ENCODE data around the gene ANXA11.

Gene ANXA11

GRCh38 chr10:80200259-80200658 is 5.1 kb downstream of the ANXA11 start:
- no peak overlapping the region for H3K4me3 ChIP-seq (ENCODE audit: low read depth, low read length)
- no peak for DNase-seq (ENCODE audit: low read depth)
- TF ChIP-seq CTCF (IDR thresholded peaks at IDR 0.05; ENCODE audit: low read depth, low read length, missing control alignments): no peak

GRCh38 chr10:80199828-80200227 is 5.5 kb downstream of the ANXA11 start:
- no peak for DNase-seq (ENCODE audit: low read depth)
- TF ChIP-seq CTCF (IDR thresholded peaks at IDR 0.05; ENCODE audit: low read depth, low read length, missing control alignments): no peak

GRCh38 chr10:80197972-80198916 is 7.1 kb downstream of the ANXA11 start:
- no peak for DNase-seq (ENCODE audit: low read depth)
- no peak for TF ChIP-seq CTCF (IDR thresholded peaks at IDR 0.05; ENCODE audit: low read depth, low read length, missing control alignments)
- H3K4me3 ChIP-seq (ENCODE audit: low read depth, low read length): no peak overlapping the region

More at GRCh38 chr10:80199828-80200227, 5.5 kb downstream of the ANXA11 start:
- H3K4me3 ChIP-seq (ENCODE audit: low read depth, low read length): no peak overlapping the region

- TF ChIP-seq CTCF (IDR thresholded peaks at IDR 0.05; ENCODE audit: low read depth, low read length, missing control alignments): no peak
- H3K4me3 ChIP-seq (ENCODE audit: low read depth, low read length): no peak overlapping the region
- DNase-seq (ENCODE audit: low read depth): no peak
Observed at GRCh38 chr10:80196950-80197315, 8.4 kb downstream of the ANXA11 start.

- H3K4me3 ChIP-seq (ENCODE audit: low read depth, low read length): no peak overlapping the region; the same call in 1 of the 2 replicates
- no peak for TF ChIP-seq CTCF (IDR thresholded peaks at IDR 0.05; ENCODE audit: low read depth, low read length, missing control alignments)
- peak; percentile 34 for DNase-seq (ENCODE audit: low read depth)
Observed at GRCh38 chr10:80196270-80196949, 8.9 kb downstream of the ANXA11 start.

- DNase-seq (ENCODE audit: low read depth): no peak
- no peak for TF ChIP-seq CTCF (IDR thresholded peaks at IDR 0.05; ENCODE audit: low read depth, low read length, missing control alignments)
- H3K4me3 ChIP-seq (ENCODE audit: low read depth, low read length): no peak overlapping the region
Observed at GRCh38 chr10:80195046-80195574, 10.2 kb downstream of the ANXA11 start.
